Activated T-cell treated with anti-CD3 and anti-CD28 coated beads for 48 hours (primary cell): ENCODE data around the gene TRAIP.
"Not testable (repeated sequence)": the region's sequence is repeated elsewhere in the genome, so short reads cannot be mapped to it uniquely, and the experiment has no call there.

ENCODE experiments used
- DNase-seq: peaks from one replicate; pipeline ENCODE4 v3.0.0-alpha.2; 2020; ENCODE audit warnings: low read depth

Gene TRAIP, protein sequence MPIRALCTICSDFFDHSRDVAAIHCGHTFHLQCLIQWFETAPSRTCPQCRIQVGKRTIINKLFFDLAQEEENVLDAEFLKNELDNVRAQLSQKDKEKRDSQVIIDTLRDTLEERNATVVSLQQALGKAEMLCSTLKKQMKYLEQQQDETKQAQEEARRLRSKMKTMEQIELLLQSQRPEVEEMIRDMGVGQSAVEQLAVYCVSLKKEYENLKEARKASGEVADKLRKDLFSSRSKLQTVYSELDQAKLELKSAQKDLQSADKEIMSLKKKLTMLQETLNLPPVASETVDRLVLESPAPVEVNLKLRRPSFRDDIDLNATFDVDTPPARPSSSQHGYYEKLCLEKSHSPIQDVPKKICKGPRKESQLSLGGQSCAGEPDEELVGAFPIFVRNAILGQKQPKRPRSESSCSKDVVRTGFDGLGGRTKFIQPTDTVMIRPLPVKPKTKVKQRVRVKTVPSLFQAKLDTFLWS

DNA sequence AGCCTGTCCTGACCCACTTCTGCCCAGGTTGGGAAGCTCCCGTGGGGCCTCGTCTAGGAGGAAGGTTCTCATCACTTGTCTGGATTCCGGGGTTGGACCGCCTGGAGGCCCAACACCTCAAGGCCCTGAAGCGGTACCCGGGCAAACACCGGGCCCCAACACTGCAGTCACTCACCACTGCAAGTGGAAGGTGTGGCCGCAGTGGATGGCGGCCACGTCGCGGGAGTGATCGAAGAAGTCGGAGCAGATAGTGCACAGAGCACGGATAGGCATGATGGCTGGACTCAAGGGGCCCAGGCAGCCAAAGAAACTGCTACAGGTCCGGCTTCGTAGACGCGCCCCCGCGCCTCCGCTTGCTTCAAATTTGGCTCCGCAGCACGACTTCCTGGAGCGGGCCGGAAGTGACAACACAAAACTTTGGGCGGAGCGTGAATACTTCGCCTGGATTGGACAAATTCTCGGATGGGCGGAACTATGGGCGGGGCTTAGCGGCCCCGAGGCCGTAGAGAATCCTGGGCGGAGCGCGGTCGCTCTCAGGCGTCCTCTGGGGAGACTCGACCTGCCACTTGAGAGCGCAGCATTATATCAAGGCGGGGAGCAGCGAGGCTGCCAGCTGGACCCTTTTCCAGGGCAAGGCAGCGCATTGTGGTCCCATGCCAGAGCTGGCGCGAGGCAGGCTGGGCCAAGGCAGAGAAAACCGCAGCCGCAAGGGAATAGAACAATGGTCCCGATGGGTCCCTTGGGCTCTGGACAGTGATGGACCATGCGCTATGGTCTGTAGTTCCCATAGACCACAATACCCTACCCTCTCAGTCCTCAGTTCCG, at the start of gene TRAIP:
Gene TRAIP, minus strand, starts transcription at position 384 of the 825 bp plus-strand sequence. Its CDS starts 111 bp downstream, at position 273.
- DNase-seq, result peak; percentile 94

DNA sequence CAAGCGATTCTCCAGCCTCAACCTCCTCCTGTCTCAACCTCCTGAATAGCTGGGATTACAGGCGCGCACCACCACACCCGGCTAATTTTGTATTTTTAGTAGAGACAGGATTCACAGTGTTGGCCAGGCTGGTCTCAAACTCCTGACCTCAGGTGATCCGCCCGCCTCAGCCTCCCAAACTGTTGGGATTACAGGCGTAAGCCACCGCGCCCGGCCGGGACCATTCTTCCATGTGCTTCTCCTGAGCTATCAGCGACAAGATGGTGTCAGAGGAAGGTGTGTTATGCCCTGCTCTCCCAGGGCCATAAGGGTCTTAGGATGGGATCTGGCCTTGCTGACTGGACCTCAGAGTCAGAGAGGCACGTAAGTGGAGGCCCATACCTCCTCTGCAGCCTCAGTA, 48.1 kb upstream of the TRAIP start:
- DNase-seq, result not testable (repeated sequence)

DNA sequence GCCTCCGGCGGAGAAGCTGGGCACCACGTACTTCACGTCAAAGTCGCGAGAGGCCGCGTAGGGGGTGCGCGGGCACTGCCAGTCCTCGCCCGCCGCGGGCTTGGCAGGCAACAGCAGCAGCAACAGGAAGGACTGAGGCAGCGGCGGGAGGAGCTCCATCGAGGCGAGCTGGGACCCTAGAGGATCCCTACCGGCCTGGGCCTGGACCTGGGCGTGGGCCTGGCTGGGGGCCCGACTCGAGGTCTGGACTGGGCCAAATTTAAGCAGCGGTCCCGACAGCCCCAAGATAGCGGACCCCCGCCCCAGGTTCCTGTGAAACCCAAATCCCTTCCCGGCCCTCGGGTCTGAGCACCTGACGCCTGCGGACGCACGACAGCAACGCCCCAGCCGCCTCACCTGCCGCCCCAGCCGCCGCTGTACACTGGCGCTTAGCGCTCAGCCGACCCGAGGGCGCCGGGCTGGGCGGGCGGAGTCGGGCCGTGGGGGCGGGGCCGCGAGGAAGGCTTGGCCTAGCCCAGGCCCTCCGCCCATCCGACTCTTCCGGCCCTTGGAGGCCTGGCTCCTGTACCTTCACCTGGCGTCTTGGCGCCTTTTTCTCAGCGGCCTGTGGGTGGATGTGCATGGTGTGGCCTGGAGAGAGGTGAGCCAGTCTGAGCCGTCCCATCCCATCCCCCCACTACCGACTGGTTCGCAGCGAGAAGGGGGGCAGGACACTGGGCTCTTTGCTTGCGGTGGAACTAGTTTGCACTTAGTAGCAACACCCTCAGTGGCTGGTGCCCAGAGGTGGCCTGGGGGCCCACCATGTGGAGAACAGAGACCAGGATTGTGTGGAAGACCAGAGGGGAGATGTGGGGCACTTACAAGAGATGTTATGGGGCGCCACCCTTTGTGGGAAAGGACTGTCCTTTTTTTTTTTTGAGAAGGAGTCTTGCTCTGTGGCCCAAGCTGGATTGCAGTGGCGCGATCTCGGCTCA, 47.4 kb upstream of the TRAIP start, which contains the start of gene MST1R:
Gene MST1R, minus strand, starts transcription at position 423 of the 974 bp plus-strand sequence. Its CDS starts 264 bp downstream, at position 159.
- peak; percentile 88 for DNase-seq

DNA sequence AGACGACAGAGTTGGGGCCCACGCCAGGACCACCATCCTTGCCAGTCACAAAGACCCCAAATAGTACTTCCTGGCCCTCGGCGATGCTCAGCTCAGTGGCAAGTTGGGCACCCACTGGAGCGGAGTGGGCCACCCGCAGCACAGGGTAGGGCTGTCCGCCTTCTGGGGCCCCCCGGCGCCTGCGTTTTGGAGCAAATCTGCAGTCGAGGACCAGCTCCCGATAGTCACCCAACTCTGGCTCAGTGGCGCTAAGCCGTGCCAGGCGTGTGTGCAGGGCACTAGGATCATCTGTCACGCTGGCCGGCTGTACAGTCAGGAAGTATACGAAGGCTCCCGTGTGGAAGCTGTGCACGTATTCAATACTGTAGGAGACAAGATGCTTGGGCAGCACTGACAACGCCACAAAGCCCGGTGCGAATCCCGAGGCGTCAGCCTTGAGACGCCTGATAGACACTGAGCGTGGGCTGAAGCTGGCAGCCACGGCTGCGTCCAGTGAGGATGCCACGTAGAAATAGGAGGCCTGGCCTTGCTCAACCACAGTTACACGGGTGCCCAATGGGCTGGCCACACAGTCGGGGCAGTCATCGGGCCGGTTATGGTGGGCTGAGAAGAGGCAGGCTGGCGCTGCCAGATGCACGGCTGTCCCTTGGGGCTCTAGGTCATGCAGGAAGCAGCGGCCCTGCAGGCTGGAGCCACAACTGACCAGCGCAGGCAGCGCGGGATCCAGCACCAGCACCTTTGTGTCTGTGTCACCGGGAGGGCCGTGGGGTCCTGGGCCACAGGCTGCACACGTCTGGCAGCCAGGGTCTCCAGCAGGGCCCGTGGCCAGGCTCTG, 46.4 kb upstream of the TRAIP start:
- DNase-seq, result no peak

DNA sequence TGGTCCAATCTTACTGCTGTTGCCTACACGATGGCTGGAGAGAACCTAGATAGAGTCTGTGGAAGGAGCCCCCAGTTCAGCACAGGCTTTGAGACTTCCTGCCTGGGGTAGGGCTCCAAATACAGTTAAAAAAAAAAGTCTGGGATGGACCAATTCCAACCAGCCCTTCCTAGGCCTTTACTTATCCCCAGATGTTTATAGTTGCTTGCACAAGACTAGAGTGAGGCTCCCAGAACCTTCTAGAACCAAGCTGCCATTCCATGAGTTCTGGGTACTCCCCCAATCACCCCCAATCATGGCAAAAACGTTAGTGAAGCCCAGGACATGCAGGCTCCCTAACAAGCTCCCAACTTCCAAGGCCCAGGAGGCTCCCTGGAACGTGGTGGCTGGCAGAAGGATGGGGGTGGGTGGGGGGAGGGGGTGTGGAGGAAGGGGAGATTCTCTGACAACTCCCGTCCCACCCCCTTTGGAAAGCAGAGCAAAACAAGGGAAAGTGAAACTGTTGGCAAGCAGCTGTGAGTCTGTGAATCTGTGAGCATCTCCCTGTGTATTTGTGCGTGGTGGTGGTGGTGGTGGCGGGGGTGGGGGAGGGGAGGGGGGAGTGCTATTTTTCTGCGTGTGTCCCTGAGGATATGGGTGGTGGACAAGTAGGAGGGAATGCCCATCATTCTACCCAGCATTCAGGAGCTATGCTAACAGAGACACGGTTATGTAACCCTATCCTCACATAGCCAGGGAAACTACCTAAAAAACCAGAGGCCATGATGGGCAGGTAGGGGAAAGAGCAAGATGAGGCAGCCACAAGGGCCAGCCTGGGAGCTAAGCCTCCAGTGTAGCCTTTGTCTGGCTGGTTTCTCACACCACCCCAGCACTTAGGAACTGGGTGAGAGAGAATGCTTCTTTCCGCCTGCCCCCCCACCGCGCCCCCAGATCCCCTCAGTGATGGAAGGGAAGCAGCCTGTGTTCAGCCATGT, 45.3 kb upstream of the TRAIP start:
- DNase-seq, result no peak

DNA sequence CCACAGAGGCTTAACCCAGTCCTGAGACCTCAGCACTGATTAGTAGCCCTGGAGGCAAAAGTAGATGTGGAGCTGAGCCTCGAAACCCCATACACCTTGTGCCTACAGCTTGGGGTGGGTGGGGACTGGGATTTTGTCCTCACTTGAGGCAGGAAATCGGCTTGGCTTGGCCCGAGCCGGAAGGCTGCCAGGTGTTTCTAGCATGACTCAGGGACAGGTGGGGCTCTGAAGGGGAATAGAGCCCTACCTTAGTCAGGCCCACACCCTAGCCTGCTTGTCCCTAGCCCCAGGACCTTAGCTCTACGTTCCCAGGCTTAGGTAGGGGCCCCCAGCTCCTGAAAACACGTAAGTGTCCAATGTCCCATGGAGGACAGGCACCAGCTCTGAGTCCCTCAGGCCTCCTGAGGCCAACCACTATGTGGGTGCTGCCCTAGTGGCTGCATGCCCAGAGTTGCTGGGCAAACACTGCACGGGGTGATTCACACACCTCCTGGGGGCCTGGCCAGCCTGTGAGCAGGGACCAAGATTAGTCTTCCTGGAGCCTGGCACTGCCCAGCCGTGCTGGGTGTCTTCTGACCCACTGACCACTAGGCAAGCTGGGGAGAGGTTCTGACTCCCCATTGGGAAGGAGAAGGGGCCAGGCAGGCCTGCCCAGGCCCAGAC, 44.3 kb upstream of the TRAIP start:
- DNase-seq, result no peak

DNA sequence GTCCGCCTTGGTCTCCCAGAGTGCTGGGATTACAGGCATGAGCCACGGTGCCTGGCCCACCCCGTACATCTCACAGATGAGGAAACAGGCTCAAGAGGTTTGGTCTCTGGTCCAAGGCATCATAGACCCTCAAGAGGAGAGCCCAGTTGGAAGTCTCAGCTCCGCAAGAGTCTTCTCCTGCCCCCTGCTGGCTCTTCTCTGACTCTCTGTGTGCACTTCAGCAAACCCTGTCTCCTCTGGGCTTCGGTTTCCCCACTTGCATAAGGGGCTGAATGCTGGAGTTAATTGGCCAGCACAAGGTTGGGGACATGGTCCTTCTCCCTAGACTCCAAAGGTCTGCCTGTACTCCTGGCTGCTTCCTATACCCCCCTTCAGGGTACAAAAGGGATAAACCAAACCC, 43.5 kb upstream of the TRAIP start:
- no peak for DNase-seq

DNA sequence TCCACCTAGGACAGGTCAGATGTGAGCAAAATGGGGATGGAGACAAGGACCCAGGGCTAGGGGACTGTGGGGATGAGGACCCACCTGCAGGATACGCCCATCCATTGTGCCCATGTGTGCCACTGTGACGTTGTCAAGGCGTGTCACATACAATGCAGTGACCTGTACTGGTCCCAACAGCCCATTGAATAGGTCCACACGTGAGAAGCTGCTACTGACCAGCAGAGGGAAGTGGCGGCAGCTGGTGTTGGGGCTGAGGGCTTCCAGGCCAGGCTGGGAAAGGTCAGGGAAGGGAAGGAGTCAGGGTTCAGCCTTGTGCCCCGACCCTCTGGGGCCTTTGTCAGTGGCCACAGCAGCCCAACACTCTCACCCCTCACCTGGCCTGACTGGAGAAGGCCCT, 42.6 kb upstream of the TRAIP start:
- DNase-seq, result no peak

DNA sequence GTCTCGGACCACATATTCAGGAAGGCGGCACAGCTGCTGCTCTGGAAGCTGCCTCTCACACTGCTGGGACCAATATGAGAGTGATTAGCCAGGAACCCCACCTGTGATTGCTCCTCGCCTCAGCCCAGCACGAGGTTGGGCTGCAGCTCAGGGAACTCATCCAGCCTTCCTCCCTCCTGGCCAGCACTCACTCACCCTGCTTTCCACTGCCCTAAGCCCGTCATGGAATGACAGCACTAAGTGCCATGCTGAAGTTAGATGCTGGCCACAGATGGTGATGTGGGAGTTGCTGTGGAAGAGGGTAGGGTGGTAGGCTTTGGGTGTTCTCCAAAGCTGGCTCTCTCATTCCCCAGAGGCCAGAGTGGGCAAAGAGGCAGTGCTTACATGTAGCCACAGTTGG, 40.0 kb upstream of the TRAIP start:
- DNase-seq, result no peak

DNA sequence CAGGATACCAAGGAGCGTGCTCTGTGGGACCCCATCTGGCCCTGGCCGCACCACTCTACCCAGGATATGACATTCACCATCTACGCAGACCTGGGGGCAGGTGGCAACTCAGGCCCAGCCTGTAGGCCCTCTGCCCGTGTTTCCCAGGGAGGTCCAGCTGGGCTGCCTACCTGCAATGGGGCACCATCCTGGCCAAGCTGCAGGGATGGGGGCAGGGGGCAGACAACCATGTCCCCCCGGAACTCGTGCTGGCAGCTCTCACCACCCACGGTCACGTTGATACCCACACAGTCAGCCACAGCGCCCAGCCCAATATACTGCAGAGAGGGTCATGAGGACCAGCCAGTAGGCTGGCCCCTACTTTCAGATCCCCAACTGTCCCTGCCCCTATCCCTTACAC, 39.4 kb upstream of the TRAIP start:
- no peak for DNase-seq

DNA sequence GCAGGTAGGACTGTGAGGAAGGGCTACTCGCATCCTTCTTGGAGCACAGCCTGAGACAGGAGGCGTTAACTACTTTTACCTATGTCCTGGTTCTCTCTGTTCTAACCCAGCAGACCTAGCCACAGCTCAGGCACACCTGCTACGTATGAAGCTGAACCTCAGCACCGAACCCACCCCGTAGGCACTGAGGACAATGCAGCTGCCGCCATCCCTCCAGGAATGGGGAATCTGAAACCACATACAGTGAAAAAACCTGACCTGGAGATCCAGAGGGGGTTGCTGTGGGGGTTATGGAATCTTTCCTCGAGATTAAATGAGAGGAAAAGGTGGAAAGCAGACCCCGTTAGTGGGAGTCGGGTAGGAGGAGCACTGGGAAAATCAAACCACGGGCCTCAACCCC, 32.9 kb upstream of the TRAIP start:
- no peak for DNase-seq

DNA sequence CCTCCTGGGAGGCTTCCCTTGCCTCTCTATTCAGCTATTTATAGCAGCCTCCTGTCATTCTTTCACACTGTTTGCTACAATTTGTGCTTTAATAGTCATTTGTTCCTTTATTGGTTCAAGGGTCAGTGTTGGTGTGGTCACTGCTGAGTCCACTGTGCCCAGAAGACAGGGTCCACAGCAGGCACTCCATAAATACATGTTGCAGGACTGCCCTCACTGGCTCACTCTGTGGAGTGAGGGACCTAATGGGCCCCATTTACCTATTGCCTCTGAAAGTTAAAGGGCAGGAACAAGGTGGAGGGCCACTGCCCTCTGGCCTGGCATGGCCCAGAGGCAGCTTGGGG, 30.5 kb upstream of the TRAIP start:
- no peak for DNase-seq

DNA sequence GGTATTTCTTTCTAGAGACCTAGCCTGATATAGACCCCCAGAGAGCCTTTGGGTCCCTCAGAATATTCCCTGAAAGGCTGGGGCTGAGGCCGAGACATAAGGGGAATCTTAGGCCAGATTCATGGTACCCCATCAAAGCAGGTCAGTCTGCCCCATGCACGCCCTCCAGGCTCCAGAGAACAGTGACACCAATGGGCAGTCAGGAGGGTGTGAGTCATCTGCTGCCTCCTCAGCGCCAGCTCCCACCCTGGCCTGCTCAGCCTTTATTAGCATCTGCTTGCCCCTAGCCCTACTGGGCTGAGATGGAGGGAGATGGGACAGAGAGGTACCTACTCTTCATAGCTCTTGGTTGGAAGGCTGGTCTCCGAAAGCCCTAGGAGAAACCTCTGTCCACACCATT, 27.6 kb upstream of the TRAIP start:
- no peak for DNase-seq

DNA sequence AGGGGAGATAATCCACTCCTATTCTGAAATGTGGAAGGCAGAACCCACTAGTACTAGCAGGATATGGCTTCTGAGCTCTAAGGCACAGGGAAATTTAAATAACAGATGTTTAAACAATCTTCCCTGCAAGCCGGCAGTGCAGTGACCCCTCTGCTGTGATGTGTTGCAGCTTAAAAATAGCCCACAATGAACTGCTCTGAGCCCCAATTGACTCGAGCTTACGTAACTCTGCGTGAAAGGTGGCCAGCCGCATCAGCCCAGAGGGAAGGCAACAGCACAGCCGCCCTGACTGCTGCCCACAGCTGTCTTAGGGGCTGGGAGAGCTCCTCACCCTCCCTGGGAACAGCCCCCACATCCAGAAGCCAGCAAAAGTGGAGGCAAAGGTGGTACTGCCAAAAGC, 25.8 kb upstream of the TRAIP start:
- DNase-seq, result no peak

DNA sequence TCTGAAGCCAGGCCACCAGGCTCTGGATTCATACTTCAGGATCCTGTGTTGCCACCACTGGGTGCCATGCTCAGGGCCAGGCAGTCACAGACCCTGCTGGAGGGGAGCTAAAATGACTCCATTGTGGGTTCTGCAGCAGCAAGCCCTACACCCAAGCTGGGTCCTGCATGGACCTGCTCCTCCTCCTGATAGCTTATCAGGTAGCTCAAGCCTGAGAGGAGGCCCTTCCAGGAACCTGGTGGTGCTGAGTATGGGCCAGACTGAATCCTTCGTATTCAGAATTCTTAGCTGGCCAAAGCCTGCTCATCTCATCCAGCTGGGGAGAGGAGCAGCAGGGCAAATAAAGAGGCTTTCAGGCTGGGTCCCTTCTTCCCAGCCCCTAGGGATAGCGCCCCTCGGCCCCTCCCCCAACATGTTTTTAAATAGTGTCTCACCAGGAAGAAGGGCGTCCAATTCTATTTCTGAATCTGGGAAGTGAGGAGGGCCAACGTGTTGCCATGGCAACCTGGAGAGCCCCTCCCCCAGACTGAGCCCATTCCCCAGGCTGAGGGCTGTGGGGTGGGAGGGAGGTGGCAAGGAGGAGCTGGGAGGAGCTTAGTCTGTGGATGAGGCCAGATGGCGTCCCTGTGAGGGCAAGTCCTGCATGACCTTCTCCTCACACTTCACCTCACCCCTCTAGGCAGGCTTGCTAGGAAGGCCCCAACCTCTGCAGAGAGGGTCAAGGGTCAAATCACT, 24.4 kb upstream of the TRAIP start:
- no peak for DNase-seq

DNA sequence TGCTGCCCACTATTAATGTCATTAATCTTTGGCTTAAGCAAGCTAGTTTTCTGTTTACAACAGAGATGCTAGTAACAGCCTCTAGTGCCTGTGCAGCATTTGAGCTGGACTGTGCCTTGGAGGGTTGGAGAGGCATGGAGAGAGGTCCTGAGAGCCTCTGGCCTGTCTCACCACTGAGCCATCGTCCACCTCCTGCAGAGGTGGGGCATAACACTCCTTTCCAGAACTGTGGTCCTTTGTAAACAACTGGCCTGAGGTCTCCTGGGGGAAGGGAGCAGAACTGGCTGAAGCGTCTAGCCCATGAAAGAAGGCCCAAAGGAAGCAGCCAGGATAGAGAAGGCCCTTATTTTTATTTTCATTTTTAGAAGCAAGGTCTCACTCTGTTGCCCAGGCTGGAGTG, 23.4 kb upstream of the TRAIP start:
- no peak for DNase-seq

DNA sequence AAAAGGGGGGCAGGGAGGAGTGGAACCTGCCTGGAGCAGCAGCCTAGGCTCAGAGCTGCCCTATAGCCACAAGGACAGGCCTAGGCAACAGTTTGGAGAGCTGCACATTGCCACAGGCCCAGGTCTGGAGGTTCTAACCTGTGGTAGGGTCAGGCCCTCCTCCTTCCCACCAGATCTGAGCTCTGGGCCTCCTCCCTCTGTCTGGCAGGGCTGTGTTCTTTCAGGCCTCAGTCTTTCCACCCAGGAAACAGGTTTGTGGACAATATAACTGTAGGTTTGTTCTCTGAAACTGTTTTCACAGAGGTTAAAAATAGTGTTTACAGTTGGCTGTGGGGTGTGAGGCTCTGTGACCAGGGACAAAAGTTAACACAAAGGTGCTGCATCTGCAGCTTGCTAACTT, 22.3 kb upstream of the TRAIP start:
- no peak for DNase-seq

DNA sequence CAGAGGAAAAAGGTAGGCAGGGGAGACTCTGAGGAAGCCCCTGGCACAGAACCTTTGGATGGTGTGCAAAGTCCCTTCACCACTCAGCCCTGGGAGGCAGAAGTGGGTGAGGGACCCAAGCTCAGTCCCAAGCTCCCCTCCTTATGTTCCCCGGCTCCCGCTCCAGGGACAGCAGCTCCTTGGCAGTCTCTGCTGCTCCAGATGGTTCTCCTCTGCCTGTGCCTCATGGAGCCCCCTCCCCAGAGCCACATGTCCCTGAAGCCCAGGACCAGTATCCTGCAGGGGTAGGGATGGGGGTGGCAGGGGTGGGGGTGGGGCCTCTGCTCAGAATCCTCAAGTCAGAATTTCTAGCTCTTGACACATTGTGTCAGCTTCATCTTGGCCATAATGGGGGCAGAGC, 21.4 kb upstream of the TRAIP start:
- DNase-seq, result no peak

DNA sequence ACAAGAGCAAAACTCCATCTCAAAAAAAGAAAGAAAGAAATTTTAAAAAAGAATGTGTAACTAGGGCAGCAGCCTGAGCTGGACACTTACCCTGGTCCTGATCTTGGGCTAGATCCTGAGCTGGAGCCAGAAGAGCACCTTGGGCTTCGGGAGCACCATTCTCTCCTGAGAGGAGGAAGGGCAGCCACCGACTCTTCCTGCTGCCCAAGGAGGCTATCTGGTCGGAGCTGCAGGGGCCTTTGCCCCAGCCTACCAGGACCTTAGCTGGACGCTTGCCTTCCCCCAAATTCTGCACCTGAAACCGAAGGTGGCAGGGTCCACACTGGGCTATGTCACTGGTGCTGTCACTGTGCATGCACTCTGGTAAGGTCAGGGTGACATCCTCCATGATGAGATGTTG, 20.2 kb upstream of the TRAIP start:
- no peak for DNase-seq
